Stomach (tissue), 4 donors: ENCODE data around the gene RBM19.

Experiments used
- CTCF ChIP-seq, 7 experiments: fragments of 450-650 bp in 4 of 7; fragments of 200-600 bp in 3 of 7; sonication (generic) in 3 of 7; IDR thresholded peaks; one replicate each; pipeline ENCODE4 v1.5.1; 2016 to 2019; ENCODE audit warnings: antibody characterized with exemption in 7 of 7, control low read depth in 2 of 7, mild to moderate bottlenecking in 1 of 7
- EP300 ChIP-seq: sonication (generic); formaldehyde crosslinking; IDR thresholded peaks from one replicate; pipeline ENCODE4 v1.6.1; 2017; ENCODE audit warnings: antibody characterized with exemption
- POLR2A ChIP-seq, 4 donors: fragments of 450-650 bp; IDR thresholded peaks; one replicate each; pipeline ENCODE4 v1.6.1; 2016; ENCODE audit warnings: antibody characterized with exemption in 4 of 4, control low read depth in 2 of 4, mild to moderate bottlenecking in 1 of 4, moderate library complexity in 1 of 4

- TF ChIP-seq CTCF (IDR thresholded peaks at IDR 0.05) (no peak), POLR2A (IDR thresholded peaks at IDR 0.05) (no peak), EP300 (no peak)
Observed at GRCh38 chr12:113945174-113946173, 20.7 kb downstream of the RBM19 start.
